GM18526 (cell line): ENCODE results near the gene KCNMB4.

ENCODE experiments used
- POLR2A ChIP-seq: IDR thresholded peaks from 3 replicates; pipeline ENCODE4 v1.6.1; 2011; ENCODE audit not compliant: insufficient read length; ENCODE audit errors: extremely low read depth

KCNMB4 gene

GRCh38 chr12:70456953-70457352, 90.9 kb downstream of the KCNMB4 start:
- no peak for TF ChIP-seq POLR2A

DNA sequence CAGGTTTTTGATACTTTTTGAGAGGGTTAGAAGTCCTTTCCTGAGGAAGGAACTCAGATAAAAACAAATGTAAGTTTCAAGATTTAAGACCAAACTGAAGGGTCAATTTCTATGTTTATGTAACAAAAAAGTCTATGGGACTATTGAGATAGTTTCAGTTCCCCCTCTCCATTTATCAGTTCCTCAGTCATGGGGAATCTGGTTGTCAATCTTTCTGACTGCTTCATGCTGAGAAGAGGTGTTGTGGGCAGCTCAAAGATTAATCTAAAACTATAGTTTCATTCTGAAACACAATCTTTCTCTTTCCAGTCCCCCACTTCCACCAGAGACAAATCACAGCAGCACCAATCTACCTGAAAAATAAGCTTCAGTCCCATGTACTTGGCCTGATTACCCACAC, 93.7 kb downstream of the KCNMB4 start:
- no peak for TF ChIP-seq POLR2A

GRCh38 chr12:70463997-70464396, 97.9 kb downstream of the KCNMB4 start:
- TF ChIP-seq POLR2A = no peak

DNA sequence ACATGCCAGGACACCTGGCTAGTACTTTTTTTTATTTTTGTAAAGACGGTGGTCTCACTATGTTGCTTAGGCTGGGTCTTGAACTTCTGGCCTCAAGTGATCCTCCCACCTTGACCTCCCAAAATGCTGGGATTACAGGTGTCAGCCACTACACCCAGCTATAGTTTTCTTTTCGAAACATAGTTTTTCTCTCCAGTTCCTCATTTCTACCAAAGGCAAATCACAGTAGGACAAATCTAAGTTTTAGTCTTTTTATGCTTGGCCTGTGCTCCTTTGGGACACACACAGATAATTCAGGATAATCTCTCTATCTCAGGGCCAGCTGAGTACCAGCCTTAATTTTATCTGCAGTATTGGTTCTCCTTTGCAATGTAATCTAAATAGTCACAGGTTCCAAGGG, 100.7 kb downstream of the KCNMB4 start:
- TF ChIP-seq POLR2A = no peak

- no peak for TF ChIP-seq POLR2A
These were observed 101.4 kb downstream of the KCNMB4 start for GRCh38 chr12:70467476-70467875.

DNA sequence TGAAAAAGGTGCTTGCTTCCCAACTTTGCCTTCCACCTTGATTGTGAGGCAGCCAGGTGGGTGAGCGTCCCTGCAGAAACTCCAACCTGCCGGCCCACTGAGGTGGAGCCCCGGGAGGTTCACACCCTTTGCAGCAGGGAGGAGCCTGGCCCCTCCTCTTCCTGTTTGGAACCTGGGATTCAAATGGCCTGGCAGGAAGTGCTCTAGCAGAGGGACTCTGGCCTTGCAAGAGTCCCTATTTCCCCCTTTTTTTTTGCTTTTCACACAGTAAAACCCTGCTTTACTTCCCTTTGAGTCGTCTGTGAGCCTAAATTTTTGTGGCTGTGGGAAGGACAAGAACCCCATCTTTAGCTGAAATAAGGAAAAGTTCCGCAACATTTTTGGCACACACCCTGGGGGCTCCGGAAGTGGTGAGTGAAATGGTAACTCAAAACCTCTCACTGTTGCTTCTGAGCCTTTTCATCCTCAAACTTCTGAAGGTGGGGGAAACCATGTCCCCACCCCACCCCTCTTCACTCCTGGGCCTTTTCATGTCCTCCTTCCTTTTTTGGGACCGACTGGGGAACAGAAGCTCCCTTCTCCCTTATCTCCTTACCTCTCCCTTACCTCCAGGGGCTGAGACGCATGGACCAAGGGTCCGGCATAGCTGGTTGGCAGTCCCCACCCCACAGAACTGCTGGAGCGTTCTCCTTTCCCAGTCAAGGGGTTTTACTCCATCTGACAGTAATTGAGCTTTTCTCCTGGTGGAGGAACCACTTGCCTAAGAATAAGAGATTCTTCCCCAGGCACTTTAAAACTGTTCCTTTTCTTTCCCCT, 102.0 kb downstream of the KCNMB4 start:
- no peak for TF ChIP-seq POLR2A

DNA sequence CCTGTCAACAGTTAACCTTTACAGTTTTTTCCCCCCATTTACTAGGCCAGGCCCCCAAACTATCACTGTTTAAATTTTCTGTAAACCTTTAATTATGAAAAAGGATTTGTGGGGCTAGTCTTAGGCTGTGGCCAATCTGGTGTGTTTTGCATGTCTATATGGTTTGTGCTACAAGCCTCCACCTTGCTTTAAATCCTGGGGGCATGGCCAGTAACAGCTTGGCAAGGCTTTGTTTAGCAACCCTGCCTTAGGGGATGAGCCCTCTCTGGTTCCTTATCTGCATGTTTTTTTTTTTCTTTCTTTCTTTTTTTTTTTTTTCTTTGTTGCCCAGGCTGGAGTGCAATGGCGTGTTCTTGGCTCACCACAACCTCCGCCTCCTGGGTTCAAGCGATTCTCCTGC, 102.7 kb downstream of the KCNMB4 start:
- TF ChIP-seq POLR2A = no peak

- TF ChIP-seq POLR2A = no peak
These were observed 103.2 kb downstream of the KCNMB4 start for GRCh38 chr12:70469221-70469820.

- TF ChIP-seq POLR2A = no peak
These were observed 116.7 kb downstream of the KCNMB4 start for GRCh38 chr12:70482764-70483163.
